H9 (cell line): Measurements from ENCODE around the gene SLC6A2. TPM values are rescaled to one million over a fixed set of nuclear protein-coding genes. Genes with fewer than 3 reads are reported as not detected.

Experiments
- DNase-seq: peaks from one replicate; pipeline ENCODE4 v3.0.0-alpha.2; 2017
- H2AFZ ChIP-seq: one replicate; pipeline ENCODE4 v1.6.1; 2013; ENCODE audit warnings: mild to moderate bottlenecking, low read length, control low read depth, moderate library complexity
- H2AK5ac ChIP-seq: 2 replicates; pipeline ENCODE4 v1.6.1; 2013; ENCODE audit warnings: low read length, control low read depth, mixed read lengths; ENCODE audit not compliant: insufficient read length
- H2BK120ac ChIP-seq: one replicate; pipeline ENCODE4 v1.6.1; 2013; ENCODE audit warnings: low read depth, mild to moderate bottlenecking, low read length, control low read depth, inconsistent platforms; ENCODE audit not compliant: poor library complexity, severe bottlenecking
- H2BK12ac ChIP-seq: 2 replicates; pipeline ENCODE4 v1.6.1; 2013; ENCODE audit warnings: low read length, control low read depth, mixed read lengths, low read depth; ENCODE audit not compliant: insufficient read length
- H2BK15ac ChIP-seq: 2 replicates; pipeline ENCODE4 v1.6.1; 2013; ENCODE audit warnings: low read depth, low read length, control low read depth
- H2BK20ac ChIP-seq: one replicate; pipeline ENCODE4 v1.6.1; 2013; ENCODE audit warnings: low read depth, mild to moderate bottlenecking, low read length, control low read depth, inconsistent platforms; ENCODE audit not compliant: poor library complexity, severe bottlenecking
- H2BK5ac ChIP-seq: 2 replicates; pipeline ENCODE4 v1.6.1; 2013; ENCODE audit warnings: low read length, control low read depth, mixed read lengths; ENCODE audit not compliant: insufficient read length
- H3K14ac ChIP-seq: 2 replicates; pipeline ENCODE4 v1.6.1; 2013; ENCODE audit warnings: low read length, control low read depth; ENCODE audit not compliant: insufficient read depth
- H3K18ac ChIP-seq: 2 replicates; pipeline ENCODE4 v1.6.1; 2013; ENCODE audit warnings: low read depth, mild to moderate bottlenecking, mixed read lengths, low read length, control low read depth; ENCODE audit not compliant: insufficient read length
- H3K23ac ChIP-seq: 2 replicates; pipeline ENCODE4 v1.6.1; 2013; ENCODE audit warnings: low read length, control low read depth, mixed read lengths, low read depth; ENCODE audit not compliant: insufficient read length
- H3K23me2 ChIP-seq: 2 replicates; pipeline ENCODE4 v1.6.1; 2013; ENCODE audit warnings: low read depth, mild to moderate bottlenecking, mixed read lengths, low read length, control low read depth; ENCODE audit not compliant: insufficient read length, poor library complexity, severe bottlenecking
- H3K27ac ChIP-seq: 2 replicates; pipeline ENCODE4 v1.5.1; 2013; ENCODE audit warnings: low read length, control low read depth, mixed read lengths, low read depth; ENCODE audit not compliant: insufficient read length
- H3K27me3 ChIP-seq: 2 replicates; pipeline ENCODE4 v1.6.1; 2013; ENCODE audit warnings: low read length, control low read depth, inconsistent platforms; ENCODE audit not compliant: insufficient read depth
- H3K4ac ChIP-seq: 2 replicates; pipeline ENCODE4 v1.6.1; 2013; ENCODE audit warnings: low read depth, mild to moderate bottlenecking, control low read depth, inconsistent platforms, low read length, moderate library complexity
- H3K4me1 ChIP-seq: 2 replicates; pipeline ENCODE4 v1.6.1; 2013; ENCODE audit warnings: low read length, control low read depth, inconsistent platforms; ENCODE audit not compliant: insufficient read depth
- H3K4me2 ChIP-seq: 2 replicates; pipeline ENCODE4 v1.6.1; 2013; ENCODE audit warnings: low read length, control low read depth, mixed read lengths; ENCODE audit not compliant: insufficient read length, insufficient read depth
- H3K56ac ChIP-seq: 2 replicates; pipeline ENCODE4 v1.6.1; 2013; ENCODE audit warnings: low read depth, mild to moderate bottlenecking, mixed read lengths, low read length, control low read depth; ENCODE audit not compliant: insufficient read length
- H3K79me1 ChIP-seq: 2 replicates; pipeline ENCODE4 v1.6.1; 2013; ENCODE audit warnings: low read depth, mild to moderate bottlenecking, moderate library complexity, low read length, control low read depth, inconsistent platforms; ENCODE audit not compliant: insufficient read depth, poor library complexity, severe bottlenecking
- H3K79me2 ChIP-seq: 2 replicates; pipeline ENCODE4 v1.6.1; 2013; ENCODE audit warnings: low read length, control low read depth, inconsistent platforms; ENCODE audit not compliant: insufficient read depth
- H3K9ac ChIP-seq: 2 replicates; pipeline ENCODE4 v1.6.1; 2013; ENCODE audit warnings: low read length, control low read depth, mixed read lengths; ENCODE audit not compliant: insufficient read length; ENCODE audit errors: extremely low read depth
- H3K9me3 ChIP-seq: one replicate; pipeline ENCODE4 v1.6.1; 2013; ENCODE audit warnings: low read depth, low read length, inconsistent platforms; ENCODE audit not compliant: control insufficient read depth
- H3T11ph ChIP-seq: one replicate; pipeline ENCODE4 v1.6.1; 2013; ENCODE audit warnings: mild to moderate bottlenecking, low read length, control low read depth, inconsistent platforms
- H4K20me1 ChIP-seq: one replicate; pipeline ENCODE4 v1.6.1; 2013; ENCODE audit not compliant: control insufficient read depth, insufficient read length, insufficient read depth
- H4K5ac ChIP-seq: 2 replicates; pipeline ENCODE4 v1.6.1; 2013; ENCODE audit warnings: low read depth, mild to moderate bottlenecking, mixed read lengths, low read length, control low read depth; ENCODE audit not compliant: insufficient read length
- H4K8ac ChIP-seq: replicated peaks from 2 replicates; pipeline ENCODE4 v1.6.1; 2013; ENCODE audit warnings: low read length, control low read depth, mixed read lengths, low read depth; ENCODE audit not compliant: insufficient read length
- H4K91ac ChIP-seq: 2 replicates; pipeline ENCODE4 v1.6.1; 2013; ENCODE audit warnings: low read depth, mild to moderate bottlenecking, moderate library complexity, mixed read lengths, low read length, control low read depth; ENCODE audit not compliant: insufficient read length
- H3K27ac Mint-ChIP-seq, 3 experiments: 2 replicates in 2 of 3; 3 replicates in 1 of 3; pipeline ENCODE4 v1.8.0; 2020 to 2021; ENCODE audit warnings: mixed read lengths in 3 of 3, mild to moderate bottlenecking in 1 of 3, moderate library complexity in 1 of 3
- H3K27me3 Mint-ChIP-seq: 2 replicates; pipeline ENCODE4 v1.8.0; 2021; ENCODE audit warnings: low read depth, mild to moderate bottlenecking, moderate library complexity, mixed read lengths
- H3K36me3 Mint-ChIP-seq, 3 experiments: 2 replicates in 2 of 3; 3 replicates in 1 of 3; pipeline ENCODE4 v1.8.0; 2020 to 2021; ENCODE audit warnings: low read depth in 3 of 3, mixed read lengths in 3 of 3; ENCODE audit not compliant: insufficient read depth in 1 of 3
- H3K4me1 Mint-ChIP-seq, 2 experiments: 2 replicates each; pipeline ENCODE4 v1.8.0; 2020; ENCODE audit warnings: mixed read lengths in 2 of 2
- H3K4me3 Mint-ChIP-seq, 2 experiments: 2 replicates in 1 of 2; 3 replicates in 1 of 2; pipeline ENCODE4 v1.8.0; 2020 to 2021; ENCODE audit warnings: mild to moderate bottlenecking in 2 of 2, mixed read lengths in 2 of 2, moderate library complexity in 1 of 2
- H3K9me3 Mint-ChIP-seq, 2 experiments: 2 replicates in 1 of 2; 3 replicates in 1 of 2; pipeline ENCODE4 v1.8.0; 2020; ENCODE audit warnings: mild to moderate bottlenecking in 2 of 2, mixed read lengths in 2 of 2, moderate library complexity in 1 of 2
- WGBS: extraction: QIAGEN DNeasy Blood & Tissue Kit; methylation state at CpG from one replicate; pipeline ENCODE4 v1.1.7; 2013; ENCODE audit warnings: missing lambda C conversion rate, low lambda C conversion rate, mixed read lengths; ENCODE audit not compliant: insufficient read length; ENCODE audit errors: extremely low coverage; 5-methylcytosine and 5-hydroxymethylcytosine counted together
- total RNA-seq: library from RNA; stranded (reverse); gene quantifications from 2 replicates; pipeline ENCODE4 v1.2.1, GENCODE V29; 2021
- TF ChIP-seq, protein P1 (sequence below): fragments of 200-600 bp; sonication (generic); conservative IDR thresholded peaks from 3 replicates; pipeline ENCODE4 v1.8.0; 2021; ENCODE audit warnings: antibody characterized with exemption, mild to moderate bottlenecking

SLC6A2 gene
- total RNA-seq, 1 experiment from 2014 or later: 0.24 TPM

- Histone ChIP-seq H4K5ac (no peak overlapping the region), H3K27me3 (no peaks in the 10 kb centered on the region), H3K79me2 (no peaks in the 10 kb centered on the region), H3K9ac (no peak overlapping the region), H3K4ac (no peak overlapping the region), H2BK120ac (no peak overlapping the region), H4K91ac (no peak overlapping the region), H3K79me1 (no peaks in the 10 kb centered on the region), H4K20me1 (no peaks in the 10 kb centered on the region), H3K56ac (no peak overlapping the region), H2BK15ac (no peak overlapping the region), H2BK20ac (no peak overlapping the region), H3K14ac (no peak overlapping the region), H4K8ac (no peak overlapping the region), H2BK5ac (no peak overlapping the region), H2AK5ac (no peak overlapping the region), H2BK12ac (no peak overlapping the region), H3K27ac (no peak overlapping the region), H3K4me1 (no peaks in the 10 kb centered on the region), H3K4me2 (no peak overlapping the region), H3T11ph (no peak overlapping the region), H2AFZ (no peak overlapping the region), H3K23ac (no peak overlapping the region), H3K18ac (no peak overlapping the region), H3K9me3 (no peaks in the 10 kb centered on the region), H3K23me2 (no peaks in the 10 kb centered on the region)
- TF ChIP-seq, protein P1, sequence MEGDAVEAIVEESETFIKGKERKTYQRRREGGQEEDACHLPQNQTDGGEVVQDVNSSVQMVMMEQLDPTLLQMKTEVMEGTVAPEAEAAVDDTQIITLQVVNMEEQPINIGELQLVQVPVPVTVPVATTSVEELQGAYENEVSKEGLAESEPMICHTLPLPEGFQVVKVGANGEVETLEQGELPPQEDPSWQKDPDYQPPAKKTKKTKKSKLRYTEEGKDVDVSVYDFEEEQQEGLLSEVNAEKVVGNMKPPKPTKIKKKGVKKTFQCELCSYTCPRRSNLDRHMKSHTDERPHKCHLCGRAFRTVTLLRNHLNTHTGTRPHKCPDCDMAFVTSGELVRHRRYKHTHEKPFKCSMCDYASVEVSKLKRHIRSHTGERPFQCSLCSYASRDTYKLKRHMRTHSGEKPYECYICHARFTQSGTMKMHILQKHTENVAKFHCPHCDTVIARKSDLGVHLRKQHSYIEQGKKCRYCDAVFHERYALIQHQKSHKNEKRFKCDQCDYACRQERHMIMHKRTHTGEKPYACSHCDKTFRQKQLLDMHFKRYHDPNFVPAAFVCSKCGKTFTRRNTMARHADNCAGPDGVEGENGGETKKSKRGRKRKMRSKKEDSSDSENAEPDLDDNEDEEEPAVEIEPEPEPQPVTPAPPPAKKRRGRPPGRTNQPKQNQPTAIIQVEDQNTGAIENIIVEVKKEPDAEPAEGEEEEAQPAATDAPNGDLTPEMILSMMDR: no peak
- no CpG with 5 or more reads among the region's 3 CpGs for WGBS
- Mint-ChIP-seq H3K4me1 (no peaks in the 10 kb centered on the region), H3K4me3 (no peak overlapping the region), H3K9me3 (no peaks in the 10 kb centered on the region), H3K36me3 (no peaks in the 10 kb centered on the region), H3K27me3 (peaks cover 27% of the 10 kb centered on the region), H3K27ac (no peak overlapping the region)
- DNase-seq: no peak
Observed at GRCh38 chr16:55737318-55737717, 81.5 kb downstream of the SLC6A2 start.
